Activated CD4-positive, CD25-positive, alpha-beta regulatory T cell (primary cell): Measurements from ENCODE around the gene ELK3.

Experiments used
- DNase-seq, 4 experiments: peaks; one replicate each; lab custom pipeline; 2025; lab: John Stamatoyannopoulos, UW

The ELK3 gene

GRCh38 chr12:96212456-96213375 lies 18.5 kb downstream of the ELK3 start:
- DNase-seq: no peak

- no peak for DNase-seq
These were observed 19.7 kb downstream of the ELK3 start for GRCh38 chr12:96213869-96214268.

- no peak for DNase-seq
These were observed 21.7 kb downstream of the ELK3 start for GRCh38 chr12:96215919-96216273.

- DNase-seq: no peak
These were observed 25.0 kb downstream of the ELK3 start for GRCh38 chr12:96218989-96219678.

- DNase-seq: no peak
These were observed 25.6 kb downstream of the ELK3 start for GRCh38 chr12:96219700-96220206.

- DNase-seq: no peak
These were observed 26.7 kb downstream of the ELK3 start for GRCh38 chr12:96220902-96221301.

GRCh38 chr12:96221391-96221790 lies 27.2 kb downstream of the ELK3 start:
- DNase-seq: no peak

GRCh38 chr12:96223411-96224218 lies 29.4 kb downstream of the ELK3 start:
- DNase-seq: no peak

- no peak for DNase-seq
These were observed 30.0 kb downstream of the ELK3 start for GRCh38 chr12:96224219-96224615.

GRCh38 chr12:96225044-96225855 lies 31.1 kb downstream of the ELK3 start:
- DNase-seq: no peak

GRCh38 chr12:96225994-96226399 lies 31.8 kb downstream of the ELK3 start:
- DNase-seq: no peak

GRCh38 chr12:96226401-96226800 lies 32.2 kb downstream of the ELK3 start:
- no peak for DNase-seq

GRCh38 chr12:96226801-96227348 lies 32.7 kb downstream of the ELK3 start:
- no peak for DNase-seq

- DNase-seq: no peak
These were observed 33.4 kb downstream of the ELK3 start for GRCh38 chr12:96227365-96228106.

- no peak for DNase-seq
These were observed 34.5 kb downstream of the ELK3 start for GRCh38 chr12:96228566-96229248.

- DNase-seq: no peak
These were observed 36.5 kb downstream of the ELK3 start for GRCh38 chr12:96230646-96231045.

GRCh38 chr12:96233168-96233567 lies 39.0 kb downstream of the ELK3 start:
- DNase-seq: no peak

- no peak for DNase-seq
These were observed 39.8 kb downstream of the ELK3 start for GRCh38 chr12:96233939-96234461.
